H1 (cell line): ENCODE data around the gene ZSWIM2. TPM values are rescaled to one million over a fixed set of nuclear protein-coding genes. Genes with fewer than 3 reads are reported as not detected.

ENCODE experiments used
- CTCF ChIA-PET: fragments of 300-600 bp; sonication (Branson Sonifier 250); formaldehyde crosslinking; loops from one replicate; lab custom pipeline; 2021; ENCODE audit not compliant: partially characterized antibody; lab: Charles Lee
- POLR2A ChIA-PET: fragments of 300-600 bp; sonication (Branson Sonifier 250); formaldehyde crosslinking; loops from one replicate; lab custom pipeline; 2021; ENCODE audit warnings: inconsistent platforms; ENCODE audit not compliant: partially characterized antibody; lab: Charles Lee
- DNase-seq, 2 experiments: peaks; one replicate each; pipeline versions ENCODE4 v3.0.0 to v3.0.0-alpha.2; 2010 to 2022; ENCODE audit warnings: low spot score in 2 of 2, low read depth in 1 of 2, mixed read lengths in 1 of 2
- FAIRE-seq: peaks from 2 replicates; lab custom pipeline; 2011; peaks lifted over from hg19 to GRCh38; lab: Jason Lieb, UNC
- H2AFZ ChIP-seq: 2 replicates; pipeline ENCODE4 v1.8.1; 2012; ENCODE audit warnings: low read length, inconsistent platforms
- H2AK5ac ChIP-seq: 2 replicates; pipeline ENCODE4 v1.6.1; 2013; ENCODE audit warnings: low read depth, low read length
- H2BK120ac ChIP-seq: replicated peaks from 2 replicates; pipeline ENCODE3; 2013; ENCODE audit warnings: low read depth, low read length, inconsistent platforms
- H2BK12ac ChIP-seq: 2 replicates; pipeline ENCODE4 v1.6.1; 2013; ENCODE audit warnings: low read depth, low read length
- H2BK15ac ChIP-seq: 2 replicates; pipeline ENCODE4 v1.6.1; 2013; ENCODE audit warnings: low read length
- H2BK20ac ChIP-seq: 2 replicates; pipeline ENCODE4 v1.6.1; 2013; ENCODE audit warnings: low read length
- H2BK5ac ChIP-seq: 2 replicates; pipeline ENCODE4 v1.6.1; 2013; ENCODE audit warnings: low read depth, low read length
- H3K14ac ChIP-seq: 2 replicates; pipeline ENCODE4 v1.6.1; 2013; ENCODE audit warnings: inconsistent platforms; ENCODE audit not compliant: insufficient read length
- H3K18ac ChIP-seq: 2 replicates; pipeline ENCODE4 v1.6.1; 2013; ENCODE audit warnings: low read length; ENCODE audit errors: extremely low read depth
- H3K23ac ChIP-seq: 2 replicates; pipeline ENCODE4 v1.6.1; 2013; ENCODE audit warnings: inconsistent platforms; ENCODE audit not compliant: insufficient read length
- H3K23me2 ChIP-seq: 2 replicates; pipeline ENCODE4 v1.6.1; 2013; ENCODE audit warnings: low read depth, low read length
- H3K27ac ChIP-seq: 2 replicates; pipeline ENCODE4 v1.6.1; 2011; ENCODE audit warnings: low read depth, low read length, inconsistent platforms
- H3K27me3 ChIP-seq, 4 experiments: replicated peaks in 1 of 4; 1 replicate in 1 of 4; 2 replicates in 3 of 4; pipeline versions ENCODE4 v1.6.1 to v1.8.1; 2011 to 2013; ENCODE audit warnings: low read length in 3 of 4, mild to moderate bottlenecking in 3 of 4, inconsistent platforms in 2 of 4, mixed read lengths in 2 of 4, moderate library complexity in 1 of 4; ENCODE audit not compliant: control insufficient read depth in 3 of 4, insufficient read depth in 3 of 4; ENCODE audit errors: extremely low read depth in 1 of 4
- H3K36me3 ChIP-seq, 4 experiments: 2 replicates each; pipeline versions ENCODE4 v1.6.1 to v1.8.1; 2011 to 2013; ENCODE audit warnings: mild to moderate bottlenecking in 4 of 4, low read length in 3 of 4, moderate library complexity in 2 of 4, control low read depth in 1 of 4, inconsistent platforms in 1 of 4; ENCODE audit not compliant: insufficient read depth in 4 of 4, control insufficient read depth in 2 of 4
- H3K4ac ChIP-seq: replicated peaks from 2 replicates; pipeline ENCODE3; 2013; ENCODE audit warnings: low read length, low read depth, mixed read lengths, inconsistent platforms; ENCODE audit not compliant: insufficient read length
- H3K4me1 ChIP-seq, 4 experiments: replicated peaks in 1 of 4; 1 replicate in 1 of 4; 2 replicates in 3 of 4; pipeline versions ENCODE4 v1.6.1 to v1.8.1; 2011 to 2013; ENCODE audit warnings: low read length in 3 of 4, inconsistent platforms in 2 of 4, mixed read lengths in 1 of 4; ENCODE audit not compliant: insufficient read depth in 4 of 4, control insufficient read depth in 3 of 4
- H3K4me2 ChIP-seq, 2 experiments: 2 replicates each; pipeline versions ENCODE4 v1.6.1 to v1.8.1; 2011 to 2013; ENCODE audit warnings: low read depth in 2 of 2, low read length in 2 of 2, control low read depth in 1 of 2, inconsistent platforms in 1 of 2, mild to moderate bottlenecking in 1 of 2; ENCODE audit not compliant: insufficient read depth in 1 of 2
- H3K4me3 ChIP-seq, 4 experiments: fragments of 200-600, 300-600 bp in 1 of 4; sonication (generic), shearing (Covaris generic), sonication (Bioruptor Twin) in 1 of 4; 2 replicates each; pipeline versions ENCODE4 v1.5.1 to v1.8.1; 2011 to 2016; ENCODE audit warnings: low read length in 4 of 4, low read depth in 3 of 4, control low read depth in 2 of 4, inconsistent platforms in 2 of 4, mild to moderate bottlenecking in 2 of 4, mixed read lengths in 1 of 4, moderate library complexity in 1 of 4; ENCODE audit not compliant: insufficient read depth in 2 of 4; ENCODE audit errors: extremely low read depth in 1 of 4
- H3K56ac ChIP-seq: replicated peaks from 2 replicates; pipeline ENCODE3; 2013; ENCODE audit warnings: low read depth, mild to moderate bottlenecking, mixed read lengths, low read length, inconsistent platforms; ENCODE audit not compliant: insufficient read length
- H3K79me1 ChIP-seq: 2 replicates; pipeline ENCODE4 v1.6.1; 2013; ENCODE audit warnings: low read depth, low read length, control low read depth
- H3K79me2 ChIP-seq, 2 experiments: 2 replicates each; pipeline versions ENCODE4 v1.6.1 to v1.8.1; 2012 to 2013; ENCODE audit warnings: low read length in 2 of 2, mild to moderate bottlenecking in 2 of 2, inconsistent platforms in 1 of 2; ENCODE audit not compliant: insufficient read depth in 2 of 2, control insufficient read depth in 1 of 2
- H3K9ac ChIP-seq, 4 experiments: replicated peaks in 1 of 4; 1 replicate in 1 of 4; 2 replicates in 3 of 4; pipeline versions ENCODE4 v1.6.1 to v1.8.1; 2011 to 2013; ENCODE audit warnings: low read depth in 3 of 4, low read length in 3 of 4, control low read depth in 2 of 4, mild to moderate bottlenecking in 2 of 4, moderate library complexity in 2 of 4, inconsistent platforms in 1 of 4; ENCODE audit errors: extremely low read depth in 1 of 4
- H3K9me3 ChIP-seq, 2 experiments: 2 replicates each; pipeline versions ENCODE4 v1.6.1 to v1.8.1; 2012 to 2013; ENCODE audit warnings: mild to moderate bottlenecking in 2 of 2, moderate library complexity in 2 of 2, control low read depth in 1 of 2, inconsistent platforms in 1 of 2, low read depth in 1 of 2, low read length in 1 of 2, mixed read lengths in 1 of 2; ENCODE audit not compliant: insufficient read depth in 2 of 2
- H4K20me1 ChIP-seq, 2 experiments: replicated peaks in 1 of 2; 2 replicates each; pipeline versions ENCODE3 to v1.8.1; 2011 to 2013; ENCODE audit warnings: inconsistent platforms in 2 of 2, low read length in 2 of 2, mild to moderate bottlenecking in 1 of 2; ENCODE audit not compliant: insufficient read depth in 2 of 2, control insufficient read depth in 1 of 2
- H4K5ac ChIP-seq: 2 replicates; pipeline ENCODE4 v1.6.1; 2013; ENCODE audit warnings: low read length, low read depth, mixed read lengths, inconsistent platforms; ENCODE audit not compliant: insufficient read length
- H4K8ac ChIP-seq: 2 replicates; pipeline ENCODE4 v1.8.0; 2013; ENCODE audit warnings: mild to moderate bottlenecking, moderate library complexity, low read length, inconsistent platforms; ENCODE audit not compliant: insufficient read depth; ENCODE audit errors: extremely low read depth
- H4K91ac ChIP-seq: replicated peaks from 2 replicates; pipeline ENCODE3; 2013; ENCODE audit warnings: low read length, mixed read lengths, inconsistent platforms; ENCODE audit not compliant: insufficient read length
- HDAC6 ChIP-seq: IDR thresholded peaks from one replicate; pipeline ENCODE4 v1.7.1; 2012; ENCODE audit warnings: low read depth, mild to moderate bottlenecking, inconsistent platforms, low read length, moderate library complexity
- MAFK ChIP-seq: IDR thresholded peaks from 2 replicates; pipeline ENCODE4 v1.6.1; 2012; ENCODE audit warnings: low read depth, mild to moderate bottlenecking, improper control_type of control experiment, low read length
- WGBS, 2 experiments: shearing (Covaris generic) in 1 of 2; methylation state at CpG; one replicate each; pipeline versions ENCODE4 v1.1.6 to v1.1.7; 2013 to 2015; ENCODE audit warnings: low lambda C conversion rate in 2 of 2, mixed read lengths in 2 of 2, inconsistent platforms in 1 of 2, low coverage in 1 of 2, missing lambda C conversion rate in 1 of 2; ENCODE audit not compliant: insufficient replicate concordance in 2 of 2, insufficient coverage in 1 of 2, insufficient read length in 1 of 2; ENCODE audit errors: extremely low coverage in 1 of 2, missing lambda C conversion rate in 1 of 2; 5-methylcytosine and 5-hydroxymethylcytosine counted together
- polyA plus RNA-seq, 7 experiments: library from polyadenylated mRNA; depleted of rRNA in 3 of 7; stranded (reverse) in 5 of 7; unstranded in 2 of 7; fragments of >200 nt in 5 of 7; fragments of 200-250 nt in 2 of 7; gene quantifications; 1 replicate in 5 of 7; 2 replicates in 1 of 7; 4 replicates in 1 of 7; pipeline versions ENCODE4 v1.2.1 to v1.2.3, GENCODE V29; 2011 to 2013; ENCODE audit warnings: missing spikeins in 2 of 7, mixed read lengths in 2 of 7
- total RNA-seq: library from RNA; stranded (reverse); fragmentation: NEBNext Ultra II Directional; extraction: Animal tissue kit (Norgen Biotek cat#: 25700); gene quantifications from 2 replicates; pipeline ENCODE4 v1.2.1, GENCODE V29; 2021
- TF ChIP-seq, protein P1 (sequence below), 3 experiments: IDR thresholded peaks; 1 replicate in 2 of 3; 2 replicates in 1 of 3; pipeline versions ENCODE4 v1.5.1 to v1.6.1; 2011; ENCODE audit warnings: low read length in 3 of 3, mild to moderate bottlenecking in 3 of 3, inconsistent platforms in 2 of 3, low read depth in 1 of 3, moderate library complexity in 1 of 3; ENCODE audit not compliant: insufficient read depth in 1 of 3; ENCODE audit errors: control extremely low read depth in 1 of 3

The ZSWIM2 gene
- total and polyA plus RNA-seq, 2 of the 8 experiments (the other 6 are each of a cell fraction or from before 2014, with no cell fraction given): not detected

DNA sequence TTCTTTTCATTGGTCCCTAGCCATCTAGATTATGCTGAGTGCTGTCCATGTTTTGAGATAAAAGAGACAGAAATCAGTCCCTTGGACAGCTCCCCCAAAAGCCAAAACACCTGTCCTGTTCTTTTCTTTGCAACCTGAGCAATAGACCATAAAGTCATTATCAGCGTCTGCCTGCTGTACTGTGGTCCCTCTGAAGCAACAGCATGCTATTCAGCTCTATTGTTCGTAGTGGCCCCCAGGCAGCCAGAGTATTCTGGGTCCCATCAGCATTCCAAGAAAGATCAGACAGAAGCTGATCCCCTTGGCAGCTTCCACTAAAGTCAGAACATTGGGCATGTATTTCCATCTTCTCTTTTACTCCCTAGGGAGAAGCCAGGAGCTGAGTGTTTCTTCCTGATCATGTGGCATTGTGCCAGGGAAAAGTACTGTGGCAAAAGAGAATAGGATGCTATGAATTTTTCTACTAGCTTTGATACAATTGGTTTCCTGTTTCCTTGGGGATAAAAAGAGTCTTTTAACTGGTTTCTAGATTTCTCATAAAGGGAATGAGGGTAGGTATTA lies 33.6 kb upstream of the ZSWIM2 start:
- Histone ChIP-seq H2BK120ac (no peak overlapping the region), H4K20me1 (no peaks in the 10 kb centered on the region), H2AK5ac (no peak overlapping the region), H4K5ac (no peak overlapping the region), H3K36me3 (no peaks in the 10 kb centered on the region), H3K27ac (no peak overlapping the region), H3K9ac (no peak overlapping the region), H3K23ac (no peak overlapping the region), H2BK12ac (no peak overlapping the region), H3K23me2 (no peaks in the 10 kb centered on the region), H3K4me3 (no peak overlapping the region), H4K8ac (no peak overlapping the region), H3K9me3 (no peaks in the 10 kb centered on the region), H3K18ac (no peak overlapping the region), H3K56ac (no peak overlapping the region), H3K27me3 (no peaks in the 10 kb centered on the region), H3K4ac (no peak overlapping the region), H4K91ac (no peak overlapping the region), H3K4me1 (no peaks in the 10 kb centered on the region), H2BK5ac (no peak overlapping the region), H3K79me2 (no peaks in the 10 kb centered on the region), H2BK15ac (no peak overlapping the region), H3K79me1 (no peaks in the 10 kb centered on the region), H3K4me2 (no peak overlapping the region), H2BK20ac (no peak overlapping the region), H2AFZ (0 out of 2 replicates have a peak overlapping the region, but pooled peaks have one; percentile 29), H3K14ac (no peak overlapping the region)
- ChIA-PET CTCF (interaction anchor here (0.7 to 0.8 kb wide), 3 partner anchors 13 to 582 kb away, joined by 3 read pairs; no protein-coding TSS in a partner anchor), POLR2A (no interaction called here)
- DNase-seq (no peak), FAIRE-seq (no peak)
- no peak for TF ChIP-seq MAFK
- TF ChIP-seq, protein P1, sequence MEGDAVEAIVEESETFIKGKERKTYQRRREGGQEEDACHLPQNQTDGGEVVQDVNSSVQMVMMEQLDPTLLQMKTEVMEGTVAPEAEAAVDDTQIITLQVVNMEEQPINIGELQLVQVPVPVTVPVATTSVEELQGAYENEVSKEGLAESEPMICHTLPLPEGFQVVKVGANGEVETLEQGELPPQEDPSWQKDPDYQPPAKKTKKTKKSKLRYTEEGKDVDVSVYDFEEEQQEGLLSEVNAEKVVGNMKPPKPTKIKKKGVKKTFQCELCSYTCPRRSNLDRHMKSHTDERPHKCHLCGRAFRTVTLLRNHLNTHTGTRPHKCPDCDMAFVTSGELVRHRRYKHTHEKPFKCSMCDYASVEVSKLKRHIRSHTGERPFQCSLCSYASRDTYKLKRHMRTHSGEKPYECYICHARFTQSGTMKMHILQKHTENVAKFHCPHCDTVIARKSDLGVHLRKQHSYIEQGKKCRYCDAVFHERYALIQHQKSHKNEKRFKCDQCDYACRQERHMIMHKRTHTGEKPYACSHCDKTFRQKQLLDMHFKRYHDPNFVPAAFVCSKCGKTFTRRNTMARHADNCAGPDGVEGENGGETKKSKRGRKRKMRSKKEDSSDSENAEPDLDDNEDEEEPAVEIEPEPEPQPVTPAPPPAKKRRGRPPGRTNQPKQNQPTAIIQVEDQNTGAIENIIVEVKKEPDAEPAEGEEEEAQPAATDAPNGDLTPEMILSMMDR (IDR thresholded peaks at IDR 0.05; ENCODE audit: control extremely low read depth in 1 of 3, insufficient read depth in 1 of 3, low read depth in 1 of 3, low read length in 3 of 3): no peak
- no peak for TF ChIP-seq HDAC6
- WGBS, 2 experiments: 80% methylated on average over 2 of the region's 2 CpGs; no CpG with 5 or more reads in 1 of the 2 experiments
